ENCODE measurements around the gene EFHC2. TPM values are rescaled to one million over a fixed set of nuclear protein-coding genes. Genes with fewer than 3 reads are reported as not detected.

Gene EFHC2
- total and polyA plus RNA-seq, 8 donors, result 0.09 to 1.9 (median 0.47) TPM

DNA sequence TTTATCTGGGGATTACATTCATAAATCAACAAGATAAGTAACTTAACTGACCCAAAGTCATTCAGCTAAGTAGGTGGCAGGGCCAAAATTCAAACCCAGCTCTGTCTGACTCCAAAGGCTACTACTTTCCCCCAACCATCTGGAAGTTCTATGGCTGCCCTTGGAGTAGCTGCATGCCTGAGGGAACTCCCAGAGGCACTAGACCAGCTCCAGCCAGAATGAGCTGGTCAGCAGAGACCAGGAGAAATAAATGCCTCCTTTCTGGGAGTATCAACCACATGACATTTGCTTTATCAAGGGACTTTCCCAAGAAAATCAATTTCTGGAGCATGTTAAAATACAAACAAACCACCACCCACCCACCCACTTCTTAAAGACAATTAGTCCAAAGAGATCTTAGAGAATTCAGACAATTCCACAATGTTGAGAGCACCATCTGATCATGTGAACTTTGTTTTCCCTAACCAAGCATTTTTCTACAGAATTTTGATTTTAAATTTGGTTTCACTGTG, 180.5 kb downstream of the EFHC2 start:
- intact Hi-C loops (cut with DNase I), result no loop called here
- H3K27ac ChIP-seq, result no peak overlapping the region
- DNase-seq (peak in 2 of 6 donors; percentile 14 to 16), ATAC-seq (peak; percentile 48 to 88 (median 78)), FAIRE-seq (no peak)
- no peaks in the 10 kb centered on the region for H3K9me3 ChIP-seq
- TF ChIP-seq, protein P1, sequence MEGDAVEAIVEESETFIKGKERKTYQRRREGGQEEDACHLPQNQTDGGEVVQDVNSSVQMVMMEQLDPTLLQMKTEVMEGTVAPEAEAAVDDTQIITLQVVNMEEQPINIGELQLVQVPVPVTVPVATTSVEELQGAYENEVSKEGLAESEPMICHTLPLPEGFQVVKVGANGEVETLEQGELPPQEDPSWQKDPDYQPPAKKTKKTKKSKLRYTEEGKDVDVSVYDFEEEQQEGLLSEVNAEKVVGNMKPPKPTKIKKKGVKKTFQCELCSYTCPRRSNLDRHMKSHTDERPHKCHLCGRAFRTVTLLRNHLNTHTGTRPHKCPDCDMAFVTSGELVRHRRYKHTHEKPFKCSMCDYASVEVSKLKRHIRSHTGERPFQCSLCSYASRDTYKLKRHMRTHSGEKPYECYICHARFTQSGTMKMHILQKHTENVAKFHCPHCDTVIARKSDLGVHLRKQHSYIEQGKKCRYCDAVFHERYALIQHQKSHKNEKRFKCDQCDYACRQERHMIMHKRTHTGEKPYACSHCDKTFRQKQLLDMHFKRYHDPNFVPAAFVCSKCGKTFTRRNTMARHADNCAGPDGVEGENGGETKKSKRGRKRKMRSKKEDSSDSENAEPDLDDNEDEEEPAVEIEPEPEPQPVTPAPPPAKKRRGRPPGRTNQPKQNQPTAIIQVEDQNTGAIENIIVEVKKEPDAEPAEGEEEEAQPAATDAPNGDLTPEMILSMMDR (IDR thresholded peaks at IDR 0.05), result no peak
- H3K27me3 ChIP-seq, result peaks cover 0 to 5% (median 0%) of the 10 kb centered on the region in 4 donors
- H3K4me1 ChIP-seq, result no peaks in the 10 kb centered on the region
- H3K36me3 ChIP-seq, result no peaks in the 10 kb centered on the region
- no peak overlapping the region for H3K4me3 ChIP-seq

DNA sequence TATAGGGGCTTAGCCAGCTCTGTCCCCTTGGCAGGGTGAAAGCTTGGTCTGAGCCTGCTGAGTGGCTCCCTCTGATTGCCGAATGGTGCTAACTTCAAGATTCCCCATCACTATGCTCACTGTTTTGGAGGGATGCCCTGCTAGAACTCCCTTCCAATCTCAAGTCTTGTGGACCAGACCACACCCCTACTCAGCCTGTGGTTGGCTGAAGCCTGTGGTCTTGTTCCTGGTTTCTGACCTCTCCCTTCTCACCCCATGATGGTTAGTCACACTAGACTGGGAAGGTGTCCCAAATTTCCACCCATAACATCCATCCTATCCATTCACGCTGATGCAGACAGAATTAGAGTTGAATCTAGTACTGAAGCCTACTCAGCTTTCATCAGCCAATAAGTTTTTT, 185.6 kb downstream of the EFHC2 start:
- TF ChIP-seq, protein P1 (IDR thresholded peaks at IDR 0.05), result no peak
- no peak for FAIRE-seq
- ATAC-seq, result peak in 1 of 4 donors; percentile 12

DNA sequence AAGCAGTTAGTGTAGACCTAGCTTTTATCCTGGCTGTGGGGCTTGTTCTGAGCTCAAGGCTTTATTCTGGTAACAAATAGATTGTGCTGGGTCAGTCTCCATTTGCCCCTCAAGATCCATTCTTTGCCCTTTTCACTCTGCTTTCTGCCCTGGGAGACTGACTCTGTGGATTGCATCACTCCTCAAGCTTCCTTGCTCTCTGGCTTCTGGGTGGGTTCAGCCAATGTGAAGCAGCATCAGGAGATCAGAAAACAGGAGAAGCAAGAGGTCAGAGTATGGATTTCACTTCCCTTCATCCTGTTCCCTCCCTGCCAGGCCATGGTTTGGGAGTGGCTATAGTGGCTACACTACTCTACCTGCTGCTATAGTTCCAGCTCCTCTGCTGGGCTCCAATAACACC, 186.2 kb downstream of the EFHC2 start:
- H3K4me3 ChIP-seq, result no peak overlapping the region
- no peak overlapping the region for H3K27ac ChIP-seq
- no peak for ATAC-seq
- intact Hi-C loops (cut with DNase I), result no loop called here
- FAIRE-seq, result no peak
- peaks cover 0 to 14% (median 2%) of the 10 kb centered on the region in 4 donors for H3K27me3 ChIP-seq
- no peak for DNase-seq
- no peaks in the 10 kb centered on the region for H3K36me3 ChIP-seq
- TF ChIP-seq, protein P1 (IDR thresholded peaks at IDR 0.05), result no peak
- H3K9me3 ChIP-seq, result no peaks in the 10 kb centered on the region
- no peaks in the 10 kb centered on the region for H3K4me1 ChIP-seq

More for the DNA sequence above, 185.6 kb downstream of the EFHC2 start:
- WGBS, 2 donors, result 73 to 81% methylated on average over 2 of the region's 2 CpGs
- no peaks in the 10 kb centered on the region for H3K36me3 ChIP-seq
- H3K27ac ChIP-seq, result no peak overlapping the region
- H3K4me1 ChIP-seq, result no peaks in the 10 kb centered on the region
- H3K9me3 ChIP-seq, result no peaks in the 10 kb centered on the region
- intact Hi-C loops (cut with DNase I), result no loop called here
- H3K27me3 ChIP-seq, result peaks cover 0 to 14% (median 2%) of the 10 kb centered on the region in 4 donors
- H3K4me3 ChIP-seq, result no peak overlapping the region
- DNase-seq, result no peak

DNA sequence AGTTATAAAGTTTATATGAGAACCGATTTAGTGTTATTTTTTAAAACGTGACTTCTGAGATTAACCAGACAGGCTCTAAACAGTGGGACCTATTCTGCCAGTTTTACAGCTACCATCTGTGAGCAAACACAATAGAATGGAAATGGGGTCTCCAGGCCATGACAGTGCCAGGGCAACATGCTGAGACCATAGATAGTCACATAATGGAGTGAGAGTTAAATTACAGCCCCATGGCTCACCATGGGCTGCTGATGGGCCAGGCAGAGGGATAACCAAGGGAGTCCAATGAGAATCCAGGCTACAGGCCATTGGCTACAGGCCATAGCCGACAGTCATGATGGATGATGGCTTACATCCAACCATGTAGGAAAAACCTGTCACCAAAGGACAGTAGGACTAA, 186.7 kb downstream of the EFHC2 start:
- FAIRE-seq (no peak), DNase-seq (no peak), ATAC-seq (no peak)
- intact Hi-C loops (cut with DNase I), result no loop called here
- Histone ChIP-seq H3K4me3 (no peak overlapping the region), H3K27ac (no peak overlapping the region), H3K4me1 (no peaks in the 10 kb centered on the region), H3K36me3 (no peaks in the 10 kb centered on the region), H3K27me3 (peaks cover 0 to 14% (median 2%) of the 10 kb centered on the region in 4 donors), H3K9me3 (no peaks in the 10 kb centered on the region)
- TF ChIP-seq, protein P1 (IDR thresholded peaks at IDR 0.05), result no peak
- 72 to 74% methylated on average over 3 of the region's 3 CpGs for WGBS, 2 donors

DNA sequence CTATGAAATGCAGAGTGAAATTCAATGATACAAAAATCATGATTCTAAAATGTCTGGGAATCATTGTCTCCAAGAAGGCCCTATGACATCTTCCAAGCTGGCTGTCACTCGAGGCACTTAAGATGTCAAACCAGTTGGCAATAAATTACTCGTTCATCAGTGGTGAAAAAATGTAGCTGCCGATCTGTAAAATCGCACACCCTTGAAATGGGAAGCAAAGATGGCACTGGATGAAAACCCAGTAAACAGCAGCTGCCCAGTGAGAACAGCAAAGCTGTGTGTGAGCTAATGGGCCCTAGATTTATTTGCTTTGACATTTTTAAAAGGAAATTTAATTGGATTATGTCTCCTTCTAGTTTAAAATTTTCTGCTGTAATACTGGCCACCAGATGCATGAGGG, 188.3 kb downstream of the EFHC2 start:
- Histone ChIP-seq H3K36me3 (no peaks in the 10 kb centered on the region), H3K27ac (no peak overlapping the region), H3K9me3 (no peaks in the 10 kb centered on the region), H3K4me1 (no peaks in the 10 kb centered on the region), H3K27me3 (peaks cover 0 to 14% (median 2%) of the 10 kb centered on the region in 4 donors), H3K4me3 (no peak overlapping the region)
- 66 to 73% methylated on average over 4 of the region's 4 CpGs for WGBS, 2 donors
- FAIRE-seq (no peak), ATAC-seq (no peak), DNase-seq (no peak)
- intact Hi-C loops (cut with DNase I), result no loop called here
- TF ChIP-seq, protein P1 (IDR thresholded peaks at IDR 0.05), result no peak

Measured in pancreas (tissue), 10 donors.